ENCODE results near the gene GRP. TPM values are rescaled to one million over a fixed set of nuclear protein-coding genes. Genes with fewer than 3 reads are reported as not detected.
A peak's percentile ranks its signal among the peaks of the same experiment; 100 is the strongest.

GRP gene
- total and polyA plus RNA-seq, 3 donors from 2014 or later, result 0.37 to 3.0 (median 2.9) TPM

DNA sequence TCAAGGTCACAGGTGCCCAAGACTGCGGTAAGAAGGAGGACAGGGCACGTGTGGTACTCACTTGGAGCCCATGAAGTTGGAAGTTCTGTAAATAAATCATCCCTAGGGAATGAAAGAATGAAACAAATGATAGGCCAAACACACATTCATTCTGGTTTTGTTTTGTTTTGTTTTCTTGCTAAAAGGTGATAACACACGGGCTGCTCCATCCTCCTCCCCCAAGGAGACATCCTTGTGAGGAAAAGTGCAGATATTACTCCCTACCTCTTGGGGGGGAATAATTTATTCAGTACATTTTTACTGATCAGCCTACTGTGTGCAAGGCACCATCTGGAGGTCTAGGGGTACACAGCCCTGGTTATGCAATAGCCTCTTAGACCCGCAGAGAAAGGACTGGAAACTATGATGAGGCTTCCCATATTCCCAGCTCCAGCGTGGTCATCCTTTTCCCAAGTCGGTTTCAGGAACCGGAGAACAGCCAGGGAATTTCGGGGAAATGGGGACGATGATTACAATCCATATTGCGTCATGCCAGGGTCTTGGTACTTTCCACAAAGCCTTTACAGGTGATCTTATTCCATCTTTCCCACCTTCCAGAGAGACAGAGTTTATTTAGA lies 47.0 kb downstream of the GRP start:
- no peaks in the 10 kb centered on the region for H3K36me3 ChIP-seq (ENCODE audit: low read depth, missing control alignments)
- H3K27ac ChIP-seq, result no peak overlapping the region
- H3K4me1 ChIP-seq, result peaks cover 7% of the 10 kb centered on the region
- DNase-seq, result no peak
- H3K4me3 ChIP-seq, result no peak overlapping the region
- no peaks in the 10 kb centered on the region for H3K9me3 ChIP-seq
- intact Hi-C loops (cut with DNase I; ENCODE audit: low total_unique reads), result no loop called here
- WGBS, 2 donors, result 8 to 9% methylated on average over 10 of the region's 10 CpGs
- H3K27me3 ChIP-seq, result peaks cover 4% of the 10 kb centered on the region
- no peak for TF ChIP-seq POLR2A (IDR thresholded peaks at IDR 0.05)
- TF ChIP-seq, protein P1, sequence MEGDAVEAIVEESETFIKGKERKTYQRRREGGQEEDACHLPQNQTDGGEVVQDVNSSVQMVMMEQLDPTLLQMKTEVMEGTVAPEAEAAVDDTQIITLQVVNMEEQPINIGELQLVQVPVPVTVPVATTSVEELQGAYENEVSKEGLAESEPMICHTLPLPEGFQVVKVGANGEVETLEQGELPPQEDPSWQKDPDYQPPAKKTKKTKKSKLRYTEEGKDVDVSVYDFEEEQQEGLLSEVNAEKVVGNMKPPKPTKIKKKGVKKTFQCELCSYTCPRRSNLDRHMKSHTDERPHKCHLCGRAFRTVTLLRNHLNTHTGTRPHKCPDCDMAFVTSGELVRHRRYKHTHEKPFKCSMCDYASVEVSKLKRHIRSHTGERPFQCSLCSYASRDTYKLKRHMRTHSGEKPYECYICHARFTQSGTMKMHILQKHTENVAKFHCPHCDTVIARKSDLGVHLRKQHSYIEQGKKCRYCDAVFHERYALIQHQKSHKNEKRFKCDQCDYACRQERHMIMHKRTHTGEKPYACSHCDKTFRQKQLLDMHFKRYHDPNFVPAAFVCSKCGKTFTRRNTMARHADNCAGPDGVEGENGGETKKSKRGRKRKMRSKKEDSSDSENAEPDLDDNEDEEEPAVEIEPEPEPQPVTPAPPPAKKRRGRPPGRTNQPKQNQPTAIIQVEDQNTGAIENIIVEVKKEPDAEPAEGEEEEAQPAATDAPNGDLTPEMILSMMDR (IDR thresholded peaks at IDR 0.05), result no peak

DNA sequence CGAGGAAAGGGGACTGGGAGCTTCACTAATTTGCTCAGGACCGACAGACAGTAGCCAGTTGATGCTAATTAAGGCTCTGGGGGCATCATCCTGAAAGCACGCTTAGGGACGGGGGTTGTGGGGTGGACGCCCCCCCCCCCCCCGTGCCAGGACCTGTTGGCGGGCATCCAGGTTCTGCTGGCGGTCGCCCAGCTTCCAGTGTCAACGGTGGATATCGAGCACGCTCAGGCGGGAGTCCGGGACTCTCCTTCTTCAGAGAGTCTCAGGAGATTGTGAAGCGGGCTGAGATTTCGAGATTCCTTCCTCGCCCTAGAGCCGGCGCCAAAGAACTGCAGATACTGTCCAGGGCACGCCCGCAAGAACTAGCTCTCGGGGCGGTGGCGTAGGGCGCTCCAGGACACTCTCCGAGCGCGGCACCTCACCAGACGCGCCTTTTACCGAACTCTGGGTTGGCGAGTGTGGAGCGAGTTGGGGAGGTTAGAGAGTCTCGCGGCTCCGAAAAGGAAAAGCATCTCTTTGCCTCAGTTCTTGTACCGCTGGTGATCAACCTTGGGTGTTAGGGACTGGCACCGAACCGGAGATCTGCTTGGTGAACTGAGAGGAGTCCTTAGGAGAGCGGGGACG lies 47.7 kb downstream of the GRP start:
- WGBS, 2 donors, result 1 to 2% methylated on average over 8 to 40 of the region's 41 CpGs
- H3K36me3 ChIP-seq (ENCODE audit: low read depth, missing control alignments), result no peaks in the 10 kb centered on the region
- no peaks in the 10 kb centered on the region for H3K9me3 ChIP-seq
- no peak overlapping the region for H3K4me3 ChIP-seq
- H3K27me3 ChIP-seq, result peaks cover 4% of the 10 kb centered on the region
- peaks cover 7% of the 10 kb centered on the region for H3K4me1 ChIP-seq
- no peak for DNase-seq
- intact Hi-C loops (cut with DNase I; ENCODE audit: low total_unique reads), result no loop called here
- H3K27ac ChIP-seq, result no peak overlapping the region
- no peak for TF ChIP-seq POLR2A (IDR thresholded peaks at IDR 0.05)
- TF ChIP-seq, protein P1 (IDR thresholded peaks at IDR 0.05), result no peak

DNA sequence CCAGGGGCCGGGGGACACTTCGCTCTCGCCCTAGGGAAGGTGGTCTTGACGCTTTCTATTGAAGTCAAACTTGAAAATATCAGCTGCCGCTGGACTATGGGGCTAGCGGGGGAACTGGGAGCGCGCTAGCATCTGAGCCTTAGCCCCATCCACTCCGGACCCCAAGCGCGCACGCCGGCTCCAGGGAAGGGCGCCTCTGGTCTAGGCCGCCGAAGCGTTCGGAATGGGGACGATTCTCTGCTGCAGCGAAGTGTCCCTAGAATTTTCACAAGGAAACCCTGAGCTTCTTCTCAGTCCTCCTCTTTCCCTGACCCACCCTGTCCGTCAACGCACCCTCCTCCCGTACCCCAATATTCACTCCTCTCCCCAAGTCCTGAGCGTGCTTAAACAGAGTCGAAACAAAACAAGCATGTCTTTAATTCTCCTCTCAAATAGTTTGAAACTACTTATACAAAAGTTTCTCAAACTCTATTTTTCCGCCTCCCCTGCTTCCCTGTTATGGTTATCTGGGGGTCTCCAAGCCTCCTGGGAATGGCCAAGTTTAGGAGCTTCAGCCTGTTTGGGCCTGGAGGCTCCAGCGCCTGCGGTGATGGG lies 48.3 kb downstream of the GRP start:
- H3K4me3 ChIP-seq, result peak overlapping the region in 1 of 2 donors; percentile 14

DNA sequence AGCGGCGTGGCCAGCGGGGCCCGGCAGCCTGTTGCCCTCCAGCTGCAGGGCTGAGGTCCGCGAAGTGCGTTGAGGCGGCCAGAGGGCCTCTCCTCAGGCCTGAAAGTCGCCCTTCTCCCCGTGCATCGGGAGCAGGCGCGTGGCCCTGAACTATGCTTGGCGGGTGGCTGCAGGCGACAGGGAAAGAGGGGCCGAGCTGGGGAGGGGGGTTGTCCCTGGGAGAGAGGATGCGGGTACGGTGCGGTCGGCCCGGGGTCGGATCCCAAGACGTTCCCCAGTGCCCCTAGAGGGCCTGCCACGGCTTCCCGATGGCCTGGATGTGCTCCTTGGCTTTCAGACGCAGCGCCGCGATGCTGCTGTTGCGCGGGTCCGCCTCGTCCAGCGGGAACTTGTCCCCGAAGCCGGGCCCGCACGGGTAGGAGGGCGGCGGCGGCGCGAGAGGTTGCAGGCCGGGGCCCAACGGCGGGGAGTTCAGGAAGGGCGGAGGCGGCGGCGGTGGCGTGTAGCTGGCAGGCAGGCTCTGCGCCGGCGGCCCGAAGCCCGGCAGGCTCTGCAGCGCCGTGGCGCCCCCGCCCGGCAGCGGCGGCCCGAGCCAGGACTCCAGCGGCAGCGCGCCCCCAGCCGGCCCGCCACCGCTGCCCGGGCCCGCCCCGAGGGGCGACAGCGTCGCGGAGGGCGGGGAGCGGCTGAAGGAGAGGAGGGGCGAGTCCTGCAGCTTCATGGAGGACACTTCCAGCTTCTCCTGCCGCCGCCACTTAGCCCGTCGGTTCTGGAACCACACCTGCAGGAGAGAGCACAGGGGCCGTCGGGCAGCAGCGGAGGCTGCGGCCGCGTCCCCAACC lies 49.0 kb downstream of the GRP start:
- no peaks in the 10 kb centered on the region for H3K36me3 ChIP-seq (ENCODE audit: low read depth, missing control alignments)
- TF ChIP-seq, protein P1 (IDR thresholded peaks at IDR 0.05), result no peak
- TF ChIP-seq POLR2A (IDR thresholded peaks at IDR 0.05), result no peak
- intact Hi-C loops (cut with DNase I; ENCODE audit: low total_unique reads), result no loop called here
- H3K27me3 ChIP-seq, result peaks cover 4% of the 10 kb centered on the region
- peaks cover 12% of the 10 kb centered on the region for H3K4me1 ChIP-seq
- no peaks in the 10 kb centered on the region for H3K9me3 ChIP-seq
- 1 to 2% methylated on average over 19 to 54 of the region's 90 CpGs for WGBS, 2 donors
- H3K27ac ChIP-seq, result no peak overlapping the region
- peak overlapping the region in 1 of 2 donors; percentile 14 for H3K4me3 ChIP-seq
- DNase-seq, result peak; percentile 65

More for the DNA sequence above, 48.3 kb downstream of the GRP start:
- no peak overlapping the region for H3K27ac ChIP-seq
- no peak for TF ChIP-seq POLR2A (IDR thresholded peaks at IDR 0.05)
- TF ChIP-seq, protein P1 (IDR thresholded peaks at IDR 0.05), result no peak
- H3K9me3 ChIP-seq, result no peaks in the 10 kb centered on the region
- peaks cover 4% of the 10 kb centered on the region for H3K27me3 ChIP-seq
- intact Hi-C loops (cut with DNase I; ENCODE audit: low total_unique reads), result no loop called here
- DNase-seq, result no peak
- WGBS, 2 donors, result 5% methylated on average over 14 to 28 of the region's 28 CpGs
- H3K36me3 ChIP-seq (ENCODE audit: low read depth, missing control alignments), result no peaks in the 10 kb centered on the region
- H3K4me1 ChIP-seq, result peaks cover 7% of the 10 kb centered on the region
